ENCODE results near the gene LKAAEAR1.

- TF ChIP-seq, protein P1, sequence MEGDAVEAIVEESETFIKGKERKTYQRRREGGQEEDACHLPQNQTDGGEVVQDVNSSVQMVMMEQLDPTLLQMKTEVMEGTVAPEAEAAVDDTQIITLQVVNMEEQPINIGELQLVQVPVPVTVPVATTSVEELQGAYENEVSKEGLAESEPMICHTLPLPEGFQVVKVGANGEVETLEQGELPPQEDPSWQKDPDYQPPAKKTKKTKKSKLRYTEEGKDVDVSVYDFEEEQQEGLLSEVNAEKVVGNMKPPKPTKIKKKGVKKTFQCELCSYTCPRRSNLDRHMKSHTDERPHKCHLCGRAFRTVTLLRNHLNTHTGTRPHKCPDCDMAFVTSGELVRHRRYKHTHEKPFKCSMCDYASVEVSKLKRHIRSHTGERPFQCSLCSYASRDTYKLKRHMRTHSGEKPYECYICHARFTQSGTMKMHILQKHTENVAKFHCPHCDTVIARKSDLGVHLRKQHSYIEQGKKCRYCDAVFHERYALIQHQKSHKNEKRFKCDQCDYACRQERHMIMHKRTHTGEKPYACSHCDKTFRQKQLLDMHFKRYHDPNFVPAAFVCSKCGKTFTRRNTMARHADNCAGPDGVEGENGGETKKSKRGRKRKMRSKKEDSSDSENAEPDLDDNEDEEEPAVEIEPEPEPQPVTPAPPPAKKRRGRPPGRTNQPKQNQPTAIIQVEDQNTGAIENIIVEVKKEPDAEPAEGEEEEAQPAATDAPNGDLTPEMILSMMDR (IDR thresholded peaks at IDR 0.05): no peak
- TF ChIP-seq ZFX (IDR thresholded peaks at IDR 0.05; ENCODE audit: borderline replicate concordance): no peak
Measured at GRCh38 chr20:64048402-64049044, 35.7 kb downstream of the LKAAEAR1 start.
